Stimulated activated naive CD8-positive, alpha-beta T cell treated with anti-CD3 and anti-CD28 coated beads, Interleukin-15, amount 100 ng/mL, for 72 hours (primary cell): ENCODE data around the gene SNAI1.
"Not testable (repeated sequence)": the region's sequence is repeated elsewhere in the genome, so short reads cannot be mapped to it uniquely, and the experiment has no call there.

Source experiments
- ATAC-seq: fragments of 150-1000 bp; cut with Tn5 transposase; 2 replicates; pipeline ENCODE4 v1.10.0; 2021; ENCODE audit warnings: mild to moderate bottlenecking, moderate library complexity
- DNase-seq, 2 donors: peaks; one replicate each; pipeline ENCODE4 v3.0.0; 2021 to 2022
- H3K27ac Mint-ChIP-seq, 2 donors: one replicate each; pipeline ENCODE4 v1.8.0; 2022; ENCODE audit warnings: mild to moderate bottlenecking in 2 of 2, mixed read lengths in 2 of 2, moderate library complexity in 2 of 2
- H3K27me3 Mint-ChIP-seq: one replicate; pipeline ENCODE4 v1.8.0; 2022; ENCODE audit warnings: mixed read lengths
- H3K4me1 Mint-ChIP-seq: one replicate; pipeline ENCODE4 v1.8.0; 2022; ENCODE audit warnings: mild to moderate bottlenecking, mixed read lengths
- H3K4me3 Mint-ChIP-seq, 2 donors: one replicate each; pipeline ENCODE4 v1.8.0; 2022; ENCODE audit warnings: mild to moderate bottlenecking in 2 of 2, mixed read lengths in 2 of 2, moderate library complexity in 1 of 2
- H3K9me3 Mint-ChIP-seq, 2 donors: one replicate each; pipeline ENCODE4 v1.8.0; 2022; ENCODE audit warnings: mixed read lengths in 2 of 2

The SNAI1 gene

DNA sequence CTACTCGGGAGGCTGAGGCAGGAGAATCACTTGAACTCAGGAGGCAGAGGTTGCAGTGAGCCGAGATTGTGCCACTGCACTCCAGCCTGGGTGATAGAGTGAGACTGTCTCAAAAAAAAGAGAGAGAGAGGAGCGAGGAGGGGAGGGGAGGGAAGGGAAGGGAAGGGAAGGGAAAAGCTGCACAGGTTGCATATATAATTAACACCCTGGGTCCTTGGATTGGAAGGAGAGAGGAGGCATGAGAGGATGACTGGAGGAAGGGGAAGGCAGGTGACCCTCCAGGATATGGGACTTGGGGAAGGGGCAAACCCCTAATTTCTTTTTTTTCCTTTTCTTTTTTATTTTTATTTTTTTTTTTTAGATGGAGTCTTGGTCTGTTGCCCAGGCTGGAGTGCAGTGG, 28.8 kb downstream of the SNAI1 start:
- Mint-ChIP-seq H3K27ac (peak overlapping the region in 1 of 2 donors; percentile 31), H3K4me1 (peaks cover 15% of the 10 kb centered on the region), H3K27me3 (peaks cover 33% of the 10 kb centered on the region)
- ATAC-seq, DNase-seq, H3K4me3 Mint-ChIP-seq, H3K9me3 Mint-ChIP-seq: not testable (repeated sequence)

DNA sequence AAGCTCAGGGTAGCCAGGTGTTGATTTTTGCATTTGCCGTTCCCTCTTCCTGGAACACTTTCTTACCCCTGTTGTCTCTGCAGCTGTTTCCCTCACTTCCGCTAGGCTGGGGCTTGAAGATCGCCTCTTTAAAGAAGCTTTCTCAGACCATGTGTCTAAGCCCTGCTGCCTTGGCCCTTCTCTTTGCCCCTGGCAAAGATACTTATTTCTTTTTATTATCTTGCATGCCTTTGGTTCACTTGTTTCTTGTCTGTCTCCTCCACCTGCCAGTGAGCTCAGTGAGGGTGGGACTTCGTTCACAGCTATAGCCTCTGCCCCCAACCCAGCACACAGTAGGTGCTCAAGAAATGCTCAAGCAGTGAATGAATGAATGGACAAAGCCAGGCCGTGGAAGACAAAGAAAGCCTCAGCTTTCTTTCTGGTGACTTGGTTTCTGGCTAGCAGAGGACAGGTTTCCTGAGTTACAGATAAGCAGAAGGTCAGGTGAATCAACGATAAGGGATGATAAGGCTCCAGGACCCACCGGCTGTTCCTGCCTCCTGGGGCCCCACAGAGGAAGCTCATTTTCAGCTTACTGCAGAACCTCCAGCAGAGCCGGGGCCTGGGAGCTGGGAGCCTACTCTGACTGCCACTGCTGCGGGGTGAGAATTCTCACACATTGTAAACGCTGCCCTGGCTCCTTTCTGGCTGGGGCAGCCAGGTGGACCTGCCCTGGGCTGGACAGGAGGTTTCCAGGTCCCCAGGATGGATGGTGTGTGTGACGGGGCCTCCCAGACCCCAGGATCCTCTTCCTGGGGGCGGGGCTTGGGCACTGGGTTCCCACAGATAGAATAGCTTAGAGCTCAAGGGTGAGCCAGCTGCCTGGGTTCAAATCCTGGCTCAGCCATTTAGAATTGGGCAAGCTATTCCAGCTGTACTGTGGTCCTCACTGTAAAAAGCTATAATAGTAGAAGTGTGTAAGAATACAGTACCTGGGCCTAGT, 29.8 kb downstream of the SNAI1 start:
- Mint-ChIP-seq H3K27ac (peak overlapping the region in 1 of 2 donors; percentile 74), H3K4me3 (no peak overlapping the region), H3K27me3 (peaks cover 40% of the 10 kb centered on the region), H3K4me1 (peaks cover 15% of the 10 kb centered on the region), H3K9me3 (no peaks in the 10 kb centered on the region)
- DNase-seq: no peak
- ATAC-seq: no peak

DNA sequence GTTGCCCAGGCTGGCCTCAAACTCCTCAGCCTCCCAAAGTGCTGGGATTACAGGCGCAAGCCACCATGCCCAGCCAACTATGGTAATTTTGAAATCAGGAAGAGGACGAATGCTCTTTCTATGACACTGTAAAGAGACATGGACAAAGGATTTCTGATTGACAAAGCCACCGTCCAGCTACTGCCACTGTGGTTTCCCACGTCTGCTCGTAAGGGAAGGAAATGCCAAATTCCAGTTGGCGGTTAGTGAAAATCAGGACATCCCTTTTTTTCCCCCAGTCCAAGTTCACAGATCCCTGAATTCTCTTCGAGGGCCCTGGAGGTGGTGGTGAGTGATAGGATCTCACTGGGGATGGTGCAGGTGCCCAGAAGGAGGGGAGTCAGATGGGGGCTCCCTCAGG, 31.2 kb downstream of the SNAI1 start:
- DNase-seq (no peak), ATAC-seq (no peak)
- H3K4me1 Mint-ChIP-seq: peaks cover 15% of the 10 kb centered on the region
- peaks cover 49% of the 10 kb centered on the region for H3K27me3 Mint-ChIP-seq
- H3K4me3 Mint-ChIP-seq: no peak overlapping the region
- H3K9me3 Mint-ChIP-seq: no peaks in the 10 kb centered on the region
- no peak overlapping the region for H3K27ac Mint-ChIP-seq

DNA sequence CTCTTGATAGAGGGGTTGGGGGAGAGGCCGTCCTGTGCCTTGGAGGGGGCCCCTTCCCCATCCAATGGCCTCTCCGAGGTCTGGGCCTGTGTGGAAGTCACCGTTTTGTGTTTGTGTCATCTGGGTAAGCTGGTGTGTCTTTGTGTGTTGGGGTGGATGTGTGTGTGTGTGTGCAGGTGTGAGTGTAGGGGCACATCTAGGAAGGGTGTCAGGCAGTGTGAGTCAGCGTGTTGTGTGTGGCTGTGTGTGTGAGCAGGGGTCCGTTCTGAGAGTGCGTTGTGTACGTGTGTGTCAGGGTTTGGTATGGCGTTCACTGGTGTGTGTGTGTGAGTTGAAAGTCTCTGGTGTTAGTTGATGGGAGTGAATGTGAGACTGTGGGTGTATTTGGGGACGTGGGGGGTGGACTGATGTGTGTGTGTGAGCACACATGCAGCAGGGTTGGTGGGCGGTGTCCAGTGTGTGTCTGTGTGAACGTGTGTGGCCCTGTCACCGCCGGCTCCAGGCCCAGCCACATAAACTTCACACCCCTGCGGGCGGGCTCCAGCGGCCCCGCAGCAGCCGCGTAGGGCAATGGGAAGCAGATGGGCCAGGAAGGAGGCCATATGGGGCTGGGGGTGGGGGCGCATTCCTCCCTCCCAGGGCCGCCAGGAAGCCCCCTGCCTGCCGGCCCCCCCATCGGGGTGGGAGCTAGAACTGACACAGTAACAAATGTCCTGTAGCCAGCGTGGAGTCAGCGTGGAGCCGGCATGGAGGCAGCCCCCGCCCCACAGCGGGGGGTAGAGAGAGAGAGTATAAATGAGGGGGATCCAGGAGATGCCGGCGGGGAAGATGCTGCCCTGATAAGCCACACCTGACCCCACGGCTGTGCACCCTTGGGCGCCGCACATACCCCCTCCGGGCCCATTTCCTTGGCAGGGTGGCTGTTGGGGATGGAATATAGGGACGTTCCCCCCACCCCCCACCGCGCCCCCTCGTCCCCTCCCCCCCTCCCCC, 32.1 kb downstream of the SNAI1 start:
- H3K27ac Mint-ChIP-seq: no peak overlapping the region
- H3K9me3 Mint-ChIP-seq: no peaks in the 10 kb centered on the region
- peak; percentile 53 for ATAC-seq

DNA sequence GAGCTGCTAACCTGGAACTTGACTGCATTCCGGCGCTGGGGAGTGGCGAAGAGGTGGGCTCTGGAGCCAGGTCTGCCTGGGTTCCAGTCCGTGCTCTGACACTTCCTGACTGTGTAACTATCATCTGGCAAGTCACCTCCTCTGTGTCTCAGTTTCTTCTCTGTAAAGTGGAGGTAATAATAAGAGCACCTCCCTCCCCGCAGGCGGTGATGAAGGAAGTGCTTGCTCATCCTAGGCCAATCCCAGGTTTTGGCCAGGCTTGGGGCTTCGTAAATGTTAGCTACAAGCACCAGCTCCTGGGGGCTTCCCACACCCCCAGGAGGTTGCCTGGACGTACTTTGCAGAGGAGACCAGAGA, 32.8 kb downstream of the SNAI1 start:
- H3K4me3 Mint-ChIP-seq: no peak overlapping the region
- H3K4me1 Mint-ChIP-seq: peaks cover 22% of the 10 kb centered on the region
- no peak overlapping the region for H3K27ac Mint-ChIP-seq
- peaks cover 34% of the 10 kb centered on the region for H3K27me3 Mint-ChIP-seq
- DNase-seq (no peak), ATAC-seq (no peak)
- no peaks in the 10 kb centered on the region for H3K9me3 Mint-ChIP-seq

More for the DNA sequence above, 32.1 kb downstream of the SNAI1 start:
- DNase-seq: no peak
- Mint-ChIP-seq H3K4me1 (peaks cover 15% of the 10 kb centered on the region), H3K27me3 (peaks cover 42% of the 10 kb centered on the region), H3K4me3 (no peak overlapping the region)

DNA sequence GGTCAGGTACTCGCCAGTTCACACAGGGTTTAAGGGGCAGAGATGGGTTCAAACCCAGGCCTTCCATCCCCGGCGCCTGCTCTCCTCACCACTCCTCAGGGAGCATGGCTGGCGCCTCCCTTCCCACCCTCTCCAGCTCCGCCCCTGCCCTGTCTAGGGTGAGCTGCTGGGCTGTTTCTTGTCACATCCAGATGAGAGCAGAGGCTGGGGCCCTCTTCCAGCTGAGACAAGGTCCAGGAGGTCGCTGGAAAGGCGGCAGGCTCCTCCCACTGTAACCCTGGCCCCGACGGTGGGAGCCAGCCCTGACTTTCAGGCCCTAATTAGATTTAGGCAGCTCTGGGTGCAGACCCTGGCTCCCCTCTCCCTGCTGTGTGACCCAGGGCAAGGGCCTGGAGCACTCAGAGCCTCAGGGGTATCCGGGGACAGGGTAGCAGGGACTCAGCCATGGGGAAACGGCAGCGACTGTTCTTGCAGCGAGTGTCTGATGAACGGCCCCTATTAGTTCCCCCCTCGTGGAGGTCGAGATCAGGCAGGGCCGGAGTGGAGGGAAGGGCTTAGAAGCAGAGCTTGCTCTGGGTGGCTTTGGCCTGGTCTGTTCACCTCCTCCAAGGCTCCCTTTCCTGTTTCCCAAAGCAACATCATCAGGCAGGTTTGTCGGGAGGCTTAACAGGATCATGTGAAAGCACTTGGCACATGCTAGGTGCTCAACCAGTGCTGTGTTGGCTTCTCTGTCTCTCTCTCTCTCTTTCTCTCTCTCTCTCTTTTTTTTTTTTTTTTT, 33.4 kb downstream of the SNAI1 start:
- Mint-ChIP-seq H3K4me1 (peaks cover 22% of the 10 kb centered on the region), H3K27ac (no peak overlapping the region), H3K27me3 (peaks cover 28% of the 10 kb centered on the region), H3K4me3 (no peak overlapping the region), H3K9me3 (no peaks in the 10 kb centered on the region)
- DNase-seq (no peak), ATAC-seq (no peak)

DNA sequence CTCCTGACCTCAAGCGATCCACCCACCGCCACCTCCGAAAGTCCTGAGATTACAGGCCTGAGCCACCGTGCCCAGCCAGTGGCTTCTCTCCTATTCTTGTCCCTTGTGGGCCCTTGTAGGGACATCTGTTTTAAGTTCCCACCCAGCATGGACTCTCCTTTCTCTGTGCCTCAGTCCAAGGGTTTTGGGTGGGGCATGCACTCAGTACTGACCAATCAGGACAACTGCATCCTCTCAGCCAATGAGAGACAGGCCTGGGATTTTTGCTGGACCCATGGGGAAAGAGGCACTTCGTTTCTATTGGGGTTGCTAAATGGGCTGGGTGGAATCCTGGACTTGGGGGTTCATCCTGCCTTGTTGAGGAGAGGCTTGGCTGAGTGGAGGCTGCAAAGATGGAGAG, 34.4 kb downstream of the SNAI1 start:
- no peaks in the 10 kb centered on the region for H3K9me3 Mint-ChIP-seq
- H3K4me1 Mint-ChIP-seq: peaks cover 18% of the 10 kb centered on the region
- ATAC-seq (no peak), DNase-seq (no peak)
- peak overlapping the region in 1 of 2 donors; percentile 77 for H3K27ac Mint-ChIP-seq
- no peak overlapping the region for H3K4me3 Mint-ChIP-seq
- peaks cover 25% of the 10 kb centered on the region for H3K27me3 Mint-ChIP-seq

DNA sequence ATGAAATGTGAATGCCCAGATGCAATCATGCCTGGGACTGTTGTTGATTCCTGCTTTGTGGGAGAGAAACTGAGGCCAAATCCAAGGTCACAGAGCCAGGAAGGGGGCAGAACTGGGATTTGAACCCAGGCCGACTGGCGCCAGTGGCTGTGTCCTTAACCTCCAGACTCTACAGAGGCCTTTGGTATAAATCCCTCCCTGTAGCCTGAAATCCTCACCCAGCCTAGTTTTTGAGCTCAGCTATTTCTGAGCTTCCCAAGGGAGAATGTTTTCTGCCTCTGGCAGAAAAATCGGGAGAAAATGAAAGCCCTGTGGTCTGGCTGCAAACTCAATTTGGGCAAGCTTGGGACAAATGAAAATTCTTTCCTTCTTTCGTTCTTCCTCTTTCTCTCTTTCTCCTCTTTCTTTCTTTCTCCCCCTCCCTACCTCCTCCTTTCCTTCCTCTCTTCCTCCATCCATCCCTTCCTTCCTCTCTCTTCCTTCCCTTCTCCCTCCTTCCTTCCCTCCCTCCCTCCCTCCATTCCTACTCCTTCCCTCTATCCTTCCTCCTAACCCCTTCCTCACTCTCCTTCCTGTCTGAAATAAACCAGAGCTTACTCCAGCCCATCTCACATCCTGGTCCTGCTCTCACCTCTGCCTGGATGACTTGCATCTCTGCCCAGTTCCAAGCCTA, 34.9 kb downstream of the SNAI1 start:
- Mint-ChIP-seq H3K4me1 (peaks cover 12% of the 10 kb centered on the region), H3K27ac (peak overlapping the region; percentile 30 to 85), H3K4me3 (no peak overlapping the region), H3K9me3 (no peaks in the 10 kb centered on the region), H3K27me3 (peaks cover 25% of the 10 kb centered on the region)
- ATAC-seq (no peak), DNase-seq (no peak)

DNA sequence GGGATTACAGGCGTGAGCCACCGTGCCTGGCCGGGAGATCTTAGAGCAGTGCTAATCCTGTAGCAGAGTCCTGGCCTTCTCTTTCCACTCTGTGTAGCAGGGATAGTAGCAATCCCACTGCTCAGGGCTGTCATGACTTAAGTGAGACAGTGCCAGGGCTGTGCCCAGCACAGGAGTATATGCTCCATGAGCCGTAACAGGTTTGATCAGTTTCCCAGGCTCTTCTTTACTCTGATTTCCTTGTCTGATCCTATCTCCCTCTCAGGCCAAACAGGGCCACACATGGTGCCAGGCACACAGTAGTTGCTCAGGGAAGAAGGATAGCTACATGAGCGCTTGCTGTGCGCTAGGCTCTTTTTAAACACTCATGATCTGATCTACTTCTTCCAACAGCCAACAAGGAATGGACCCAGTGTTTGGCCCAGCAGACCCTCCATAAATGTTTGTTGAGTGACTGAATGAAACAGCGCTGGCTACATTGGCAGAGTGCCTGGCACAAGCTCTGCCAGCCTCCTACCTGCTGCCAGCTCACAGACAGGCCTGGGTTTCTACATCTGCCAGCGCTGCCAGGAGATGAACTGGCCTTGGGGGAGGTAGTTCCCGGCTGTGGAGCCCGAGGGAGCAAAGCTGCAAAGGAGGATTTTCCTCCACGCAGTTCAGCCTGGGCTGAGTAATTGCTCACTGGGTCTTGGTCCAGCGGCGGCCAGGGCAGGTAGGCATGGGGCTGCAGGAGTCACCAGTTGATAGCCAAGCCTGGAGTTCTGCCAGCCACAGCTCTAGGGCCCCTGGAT, 36.9 kb downstream of the SNAI1 start:
- no peak for ATAC-seq
- no peak for DNase-seq
- Mint-ChIP-seq H3K9me3 (no peaks in the 10 kb centered on the region), H3K27ac (no peak overlapping the region), H3K27me3 (peaks cover 19% of the 10 kb centered on the region), H3K4me1 (peaks cover 7% of the 10 kb centered on the region), H3K4me3 (no peak overlapping the region)

DNA sequence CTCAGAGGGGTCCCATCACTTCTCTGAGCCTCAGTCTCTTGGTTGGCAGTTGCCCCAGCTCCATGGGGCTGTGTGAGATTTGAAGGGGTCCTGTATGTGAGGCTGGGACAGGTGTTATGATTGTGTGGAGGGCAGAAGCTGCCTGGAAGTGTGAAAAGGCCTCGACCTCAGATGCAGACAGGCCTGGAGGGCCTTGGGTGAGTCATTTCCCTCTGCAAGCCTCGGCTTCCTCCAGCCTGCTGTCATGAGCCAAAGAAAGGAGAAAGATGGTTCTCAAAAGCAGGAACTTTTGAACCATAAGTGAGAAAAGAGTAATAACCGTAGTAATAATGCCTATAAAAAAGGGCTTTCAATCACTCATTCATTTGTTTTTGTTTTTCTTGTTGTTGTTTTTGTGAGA, 37.5 kb downstream of the SNAI1 start:
- Mint-ChIP-seq H3K4me3 (no peak overlapping the region), H3K27me3 (peaks cover 16% of the 10 kb centered on the region), H3K27ac (no peak overlapping the region), H3K9me3 (no peaks in the 10 kb centered on the region), H3K4me1 (peaks cover 7% of the 10 kb centered on the region)
- DNase-seq (no peak), ATAC-seq (peak; percentile 62)

DNA sequence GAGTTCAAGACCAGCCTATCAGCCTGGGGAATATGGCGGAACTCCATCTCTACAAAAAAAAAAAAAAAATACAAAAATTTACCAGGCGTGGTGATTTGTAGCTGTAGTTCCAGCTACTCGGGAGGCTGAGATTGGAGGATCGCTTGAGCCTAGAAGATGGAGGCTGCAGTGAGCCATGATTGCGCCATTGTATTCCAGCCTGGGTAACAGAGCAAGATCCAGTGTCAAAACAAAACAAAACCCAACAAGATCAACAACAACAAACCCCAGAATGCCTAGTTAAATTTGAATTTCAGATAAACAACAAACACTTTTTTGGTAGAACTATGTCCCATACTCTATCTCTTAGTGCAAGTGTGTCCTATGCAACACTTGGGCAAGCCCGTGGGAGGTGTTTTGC, 39.9 kb downstream of the SNAI1 start:
- no peak for ATAC-seq
- Mint-ChIP-seq H3K27ac (no peak overlapping the region), H3K27me3 (peaks cover 8% of the 10 kb centered on the region), H3K9me3 (no peaks in the 10 kb centered on the region), H3K4me1 (peaks cover 7% of the 10 kb centered on the region), H3K4me3 (no peak overlapping the region)
- DNase-seq: no peak

DNA sequence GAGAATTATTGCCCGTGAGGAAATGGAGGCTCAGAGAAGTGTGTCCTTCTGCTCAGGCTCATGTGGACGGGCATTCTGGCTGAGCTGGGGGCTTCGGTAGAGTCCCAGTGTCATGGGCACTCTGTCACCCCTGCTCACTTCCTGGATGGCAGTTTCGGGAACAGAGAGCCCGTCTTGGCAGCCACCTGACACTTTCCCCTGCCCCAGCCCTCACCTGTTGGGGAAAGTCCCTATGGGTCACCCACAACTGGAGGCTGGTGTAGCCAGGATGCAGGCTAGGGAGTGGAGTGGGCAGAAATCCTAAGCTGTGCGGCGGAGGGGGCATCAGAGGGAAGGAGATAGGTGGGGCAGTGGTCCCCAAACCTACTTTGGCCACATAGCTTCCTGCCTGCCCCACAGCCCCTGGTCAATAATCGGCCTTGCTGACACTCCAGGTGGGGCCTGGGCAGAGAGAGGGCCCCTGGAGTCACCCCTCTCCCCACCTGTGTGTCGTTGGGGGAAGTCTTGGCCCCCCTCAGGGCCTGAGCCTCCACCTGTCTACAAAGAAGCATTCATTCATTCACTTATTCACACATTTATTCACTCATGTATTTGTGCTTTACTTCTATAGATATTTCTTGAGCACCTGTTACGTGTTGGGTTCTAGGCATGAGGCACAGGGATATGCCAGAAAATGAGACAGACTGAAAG, 40.5 kb downstream of the SNAI1 start:
- Mint-ChIP-seq H3K27ac (no peak overlapping the region), H3K4me3 (no peak overlapping the region), H3K27me3 (peaks cover 2% of the 10 kb centered on the region), H3K4me1 (peaks cover 7% of the 10 kb centered on the region), H3K9me3 (no peaks in the 10 kb centered on the region)
- ATAC-seq (no peak), DNase-seq (no peak)

DNA sequence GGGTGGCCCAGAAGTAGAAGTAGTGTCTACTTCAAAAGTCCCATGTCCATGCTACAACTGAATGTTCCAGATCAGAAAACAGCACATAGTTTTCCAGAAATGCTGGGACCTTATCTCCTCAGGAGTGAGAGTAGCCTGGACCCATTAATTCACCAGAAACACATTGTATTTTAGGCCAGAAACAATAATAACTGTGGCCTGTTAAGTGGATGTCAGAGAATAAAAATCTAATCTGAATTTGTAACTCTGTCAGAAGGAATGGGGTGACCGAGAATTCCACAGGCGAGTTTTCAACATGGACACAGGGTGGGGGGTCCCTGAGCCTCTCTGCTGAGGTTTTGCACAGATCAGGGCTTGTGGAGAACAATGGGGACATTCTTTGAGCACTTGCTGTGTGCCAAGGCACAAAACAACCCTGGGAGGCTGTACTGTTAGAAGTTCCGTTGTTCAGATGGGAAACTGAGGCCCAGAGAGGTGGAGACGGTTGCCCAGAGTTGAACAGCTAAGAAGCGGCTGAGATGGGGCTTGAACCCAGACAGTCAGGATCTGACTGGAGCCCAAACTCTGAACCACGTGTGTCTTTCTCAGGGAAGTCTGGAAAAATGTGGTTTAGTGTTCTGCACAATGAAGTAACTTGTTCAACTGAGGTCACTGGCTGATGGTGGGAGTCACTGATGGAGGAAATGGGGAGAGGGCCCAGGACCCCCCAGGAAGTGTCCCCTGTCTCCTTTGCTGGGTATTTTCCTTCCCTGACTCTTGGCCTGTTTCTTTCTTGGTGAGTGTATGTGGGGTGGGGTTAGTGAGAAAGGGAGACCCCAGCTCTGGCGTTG, 44.2 kb downstream of the SNAI1 start:
- Mint-ChIP-seq H3K4me1 (no peaks in the 10 kb centered on the region), H3K27ac (no peak overlapping the region), H3K27me3 (no peaks in the 10 kb centered on the region), H3K4me3 (no peak overlapping the region), H3K9me3 (no peaks in the 10 kb centered on the region)
- no peak for ATAC-seq
- DNase-seq: no peak
